ENCODE data around the gene MYLK. TPM values are rescaled to one million over a fixed set of nuclear protein-coding genes. Genes with fewer than 3 reads are reported as not detected.
A peak's percentile ranks its signal among the peaks of the same experiment; 100 is the strongest.

The MYLK gene
- total and polyA plus RNA-seq, 9 of the 15 experiments (the other 6 are each of a cell fraction or from before 2014, with no cell fraction given) = 0.11 to 0.53 (median 0.18) TPM; not detected in 2

GRCh38 chr3:123653221-123653682 lies 230.9 kb downstream of the MYLK start (continued):
- no peak for TF ChIP-seq ZFP91 (CRISPR knock-in tag; IDR thresholded peaks at IDR 0.05)

DNA sequence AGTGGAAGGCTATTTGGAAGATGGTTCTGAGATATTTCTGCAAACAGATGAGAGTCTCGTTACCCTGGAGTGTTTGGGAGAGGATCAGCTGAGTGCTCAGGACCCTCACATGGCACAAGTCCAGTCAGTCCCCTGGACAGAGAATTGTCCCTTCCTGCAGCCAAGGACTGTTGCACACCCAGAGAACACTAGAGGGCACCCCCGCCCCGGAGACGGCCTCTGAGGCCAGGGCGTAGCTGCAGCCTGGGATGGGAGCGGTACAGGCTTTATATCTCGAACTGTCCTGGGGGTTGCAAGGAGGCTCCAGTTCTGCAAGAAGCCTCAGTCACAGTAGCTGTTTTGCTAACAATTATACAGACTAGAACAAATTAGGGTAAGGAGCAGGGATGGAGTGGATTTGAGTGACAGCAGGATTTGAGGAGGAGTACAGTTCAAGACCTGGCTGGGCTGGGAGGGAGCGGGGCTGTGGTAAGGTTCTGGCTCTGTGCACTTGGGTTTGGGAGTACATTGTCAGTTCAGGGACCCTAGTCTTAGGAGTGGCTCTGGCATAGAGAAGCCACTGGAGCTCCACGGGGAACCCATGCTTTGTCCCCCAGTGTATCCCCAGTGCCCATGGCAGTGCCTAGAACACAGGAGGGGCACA lies 231.7 kb downstream of the MYLK start:
- 0% methylated on average over 7 of the region's 9 CpGs for WGBS (ENCODE audit: insufficient coverage, low coverage, missing lambda C conversion rate)
- no peaks in the 10 kb centered on the region for H3K9me1 ChIP-seq (ENCODE audit: control insufficient read depth, insufficient read depth, low read length)
- H2AFZ ChIP-seq (ENCODE audit: low read depth, low read length) = no peak overlapping the region
- H3K9me3 ChIP-seq (replicated peaks; ENCODE audit: control insufficient read depth, insufficient read depth, low read depth, low read length) = peaks cover 2% of the 10 kb centered on the region
- H3K27me3 ChIP-seq (ENCODE audit: control insufficient read depth in 2 of 2, insufficient read depth in 2 of 2, low read length in 2 of 2) = peaks cover 0 to 22% of the 10 kb centered on the region in 2 experiments; a peak in 2 of 5 replicates
- H3K36me3 ChIP-seq (ENCODE audit: control insufficient read depth, insufficient read depth, low read length) = no peaks in the 10 kb centered on the region
- H3K4me2 ChIP-seq (ENCODE audit: insufficient read depth, low read length) = no peak overlapping the region
- no peak overlapping the region for H3K27ac ChIP-seq (ENCODE audit: extremely low read depth, low read depth, low read length)
- no peak overlapping the region for H3K9ac ChIP-seq (ENCODE audit: insufficient read depth in 1 of 2, low read depth in 2 of 2, low read length in 2 of 2)
- peak; percentile 64 to 71 (median 66) for DNase-seq (ENCODE audit: extremely low read depth in 1 of 4, low spot score in 3 of 4)
- H4K20me1 ChIP-seq (replicated peaks; ENCODE audit: control insufficient read depth, insufficient read depth, low read length) = peaks cover 7% of the 10 kb centered on the region; the same call in 1 of the 2 replicates
- ChIA-PET POLR2A (interaction anchor here (0.6 to 0.7 kb wide), 2 partner anchors 121 to 231 kb away, joined by 3 read pairs; no protein-coding TSS in a partner anchor), CTCF (ENCODE audit: low intra/inter-chr PET ratio) (interaction anchor here (0.8 kb wide), 1 partner anchor 67 kb away, joined by 5 read pairs; no protein-coding TSS in a partner anchor)
- H3K79me2 ChIP-seq (ENCODE audit: control insufficient read depth, insufficient read depth, low read length) = no peaks in the 10 kb centered on the region
- H3K4me3 ChIP-seq = no peak overlapping the region
- peak; percentile 75 for FAIRE-seq
- no TSS peak for BruUV-seq (replicated peaks)
- intact Hi-C loops (cut with micrococcal nuclease) (loop anchor here (2.0 to 5.0 kb wide), 3 partner anchors 50 to 425 kb away; no protein-coding TSS in a partner anchor), in situ Hi-C loops (cut with MboI) (loop anchor here (5.0 kb wide), 1 partner anchor 65 kb away; no protein-coding TSS in a partner anchor)
- no peaks in the 10 kb centered on the region for H3K4me1 ChIP-seq (replicated peaks in 1 of 2; ENCODE audit: control insufficient read depth in 2 of 2, insufficient read depth in 2 of 2, low read length in 2 of 2)
- ATAC-seq = peak; percentile 99
- TF ChIP-seq STAG1 (CRISPR knock-in tag; IDR thresholded peaks at IDR 0.05; ENCODE audit: borderline replicate concordance) (peak; percentile 38; the same call in 1 of the 2 replicates), ZBTB34 (CRISPR knock-in tag; IDR thresholded peaks at IDR 0.05) (no peak), EWSR1 (IDR thresholded peaks at IDR 0.05; ENCODE audit: borderline replicate concordance, low read depth, partially characterized antibody) (no peak), KAT8 (IDR thresholded peaks at IDR 0.05; ENCODE audit: low read depth) (no peak), SNRNP70 (optimal IDR thresholded peaks at IDR 0.05; ENCODE audit: low read depth, low read length) (no peak), RAD21 (CRISPR knock-in tag; conservative IDR thresholded peaks at IDR 0.05 in 1 of 2, IDR thresholded peaks at IDR 0.05 in 1 of 2) (peak; percentile 78 to 87), POLR2G (IDR thresholded peaks at IDR 0.05; ENCODE audit: low read depth, low read length) (no peak)
- TF ChIP-seq, protein P1, sequence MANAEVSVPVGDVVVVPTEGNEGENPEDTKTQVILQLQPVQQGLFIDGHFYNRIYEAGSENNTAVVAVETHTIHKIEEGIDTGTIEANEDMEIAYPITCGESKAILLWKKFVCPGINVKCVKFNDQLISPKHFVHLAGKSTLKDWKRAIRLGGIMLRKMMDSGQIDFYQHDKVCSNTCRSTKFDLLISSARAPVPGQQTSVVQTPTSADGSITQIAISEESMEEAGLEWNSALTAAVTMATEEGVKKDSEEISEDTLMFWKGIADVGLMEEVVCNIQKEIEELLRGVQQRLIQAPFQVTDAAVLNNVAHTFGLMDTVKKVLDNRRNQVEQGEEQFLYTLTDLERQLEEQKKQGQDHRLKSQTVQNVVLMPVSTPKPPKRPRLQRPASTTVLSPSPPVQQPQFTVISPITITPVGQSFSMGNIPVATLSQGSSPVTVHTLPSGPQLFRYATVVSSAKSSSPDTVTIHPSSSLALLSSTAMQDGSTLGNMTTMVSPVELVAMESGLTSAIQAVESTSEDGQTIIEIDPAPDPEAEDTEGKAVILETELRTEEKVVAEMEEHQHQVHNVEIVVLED (CRISPR knock-in tag; IDR thresholded peaks at IDR 0.05) = no peak
- TF ChIP-seq, protein P2, sequence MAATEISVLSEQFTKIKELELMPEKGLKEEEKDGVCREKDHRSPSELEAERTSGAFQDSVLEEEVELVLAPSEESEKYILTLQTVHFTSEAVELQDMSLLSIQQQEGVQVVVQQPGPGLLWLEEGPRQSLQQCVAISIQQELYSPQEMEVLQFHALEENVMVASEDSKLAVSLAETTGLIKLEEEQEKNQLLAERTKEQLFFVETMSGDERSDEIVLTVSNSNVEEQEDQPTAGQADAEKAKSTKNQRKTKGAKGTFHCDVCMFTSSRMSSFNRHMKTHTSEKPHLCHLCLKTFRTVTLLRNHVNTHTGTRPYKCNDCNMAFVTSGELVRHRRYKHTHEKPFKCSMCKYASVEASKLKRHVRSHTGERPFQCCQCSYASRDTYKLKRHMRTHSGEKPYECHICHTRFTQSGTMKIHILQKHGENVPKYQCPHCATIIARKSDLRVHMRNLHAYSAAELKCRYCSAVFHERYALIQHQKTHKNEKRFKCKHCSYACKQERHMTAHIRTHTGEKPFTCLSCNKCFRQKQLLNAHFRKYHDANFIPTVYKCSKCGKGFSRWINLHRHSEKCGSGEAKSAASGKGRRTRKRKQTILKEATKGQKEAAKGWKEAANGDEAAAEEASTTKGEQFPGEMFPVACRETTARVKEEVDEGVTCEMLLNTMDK (IDR thresholded peaks at IDR 0.05; ENCODE audit: borderline replicate concordance, insufficient read depth, low read depth, low read length, poor library complexity, severe bottlenecking) = no peak

All from K562 (cell line).